Transverse colon (tissue), 4 donors: ENCODE results near the gene PTH1R. TPM values are rescaled to one million over a fixed set of nuclear protein-coding genes. Genes with fewer than 3 reads are reported as not detected.

Experiments used
- DNase-seq: peaks from one replicate; pipeline ENCODE4 v3.0.0-alpha.2; 2019
- H3K27ac ChIP-seq, 4 donors: fragments of 200-600 bp; sonication (generic); 2 replicates each; pipeline ENCODE4 v1.5.1; 2016 to 2018; ENCODE audit warnings: inconsistent platforms in 4 of 4
- H3K27me3 ChIP-seq: fragments of 200-600 bp; sonication (generic); 2 replicates; pipeline ENCODE4 v1.5.1; 2017; ENCODE audit warnings: inconsistent platforms
- H3K36me3 ChIP-seq, 4 donors: fragments of 200-600 bp; sonication (generic); 2 replicates each; pipeline ENCODE4 v1.5.1; 2017 to 2019; ENCODE audit warnings: inconsistent platforms in 4 of 4
- H3K4me1 ChIP-seq, 4 donors: fragments of 200-600 bp; sonication (generic); 2 replicates each; pipeline ENCODE4 v1.5.1; 2017 to 2020; ENCODE audit warnings: inconsistent platforms in 4 of 4
- H3K4me3 ChIP-seq, 4 donors: fragments of 200-600 bp; sonication (generic); 1 replicate in 1 of 4; 2 replicates in 3 of 4; pipeline versions ENCODE4 v1.5.1 to v1.6.1; 2017 to 2019; ENCODE audit warnings: inconsistent platforms in 4 of 4
- H3K9me3 ChIP-seq, 2 donors: fragments of 200-600 bp; sonication (generic); 2 replicates each; pipeline ENCODE4 v1.5.1; 2017 to 2019; ENCODE audit warnings: inconsistent platforms in 2 of 2
- CTCF ChIP-seq, 5 experiments: fragments of 200-600 bp in 3 of 5; fragments of 450-650 bp in 2 of 5; sonication (generic) in 3 of 5; IDR thresholded peaks; 1 replicate in 2 of 5; 2 replicates in 3 of 5; pipeline ENCODE4 v1.5.1; 2016 to 2017; ENCODE audit warnings: antibody characterized with exemption in 5 of 5, inconsistent platforms in 3 of 5, mild to moderate bottlenecking in 2 of 5, moderate library complexity in 1 of 5
- EP300 ChIP-seq: sonication (generic); formaldehyde crosslinking; IDR thresholded peaks from one replicate; pipeline ENCODE4 v1.6.1; 2017; ENCODE audit warnings: antibody characterized with exemption, low read depth
- POLR2A ChIP-seq: fragments of 450-650 bp; IDR thresholded peaks from one replicate; pipeline ENCODE4 v1.6.1; 2016; ENCODE audit warnings: antibody characterized with exemption, mild to moderate bottlenecking, moderate library complexity
- POLR2AphosphoS5 ChIP-seq, 3 donors: sonication (generic); formaldehyde crosslinking; IDR thresholded peaks; one replicate each; pipeline ENCODE4 v1.6.1; 2016; ENCODE audit warnings: antibody characterized with exemption in 3 of 3
- WGBS, 2 donors: methylation state at CpG; one replicate each; pipeline ENCODE4 v1.1.5; 2018; ENCODE audit warnings: low coverage in 1 of 2; 5-methylcytosine and 5-hydroxymethylcytosine counted together
- in situ Hi-C, 4 donors: fragments of 200-750 bp; cut with MboI; loops; one replicate each; pipeline versions ENCODE4 v1.15.0 to v1.15.1; 2017; ENCODE audit warnings: low sequenced_read_pairs in 3 of 4, low pct_ligation_motif_present in 1 of 4, low pct_unique_long_range_greater_than_20kb in 1 of 4
- intact Hi-C: fragments of 100-400 bp; cut with DNase I; formaldehyde crosslinking; loops from one replicate; pipeline ENCODE4 v1.15.1; 2023; ENCODE audit warnings: low total_unique reads
- total RNA-seq, 4 donors: library from RNA; depleted of rRNA; stranded (reverse); fragments of >200 nt; gene quantifications; one replicate each; pipeline ENCODE4 v1.1.0, GENCODE V29; 2016

PTH1R gene
- total RNA-seq, 4 donors from 2014 or later: 0.60 to 2.5 (median 1.4) TPM; not detected in 1

DNA sequence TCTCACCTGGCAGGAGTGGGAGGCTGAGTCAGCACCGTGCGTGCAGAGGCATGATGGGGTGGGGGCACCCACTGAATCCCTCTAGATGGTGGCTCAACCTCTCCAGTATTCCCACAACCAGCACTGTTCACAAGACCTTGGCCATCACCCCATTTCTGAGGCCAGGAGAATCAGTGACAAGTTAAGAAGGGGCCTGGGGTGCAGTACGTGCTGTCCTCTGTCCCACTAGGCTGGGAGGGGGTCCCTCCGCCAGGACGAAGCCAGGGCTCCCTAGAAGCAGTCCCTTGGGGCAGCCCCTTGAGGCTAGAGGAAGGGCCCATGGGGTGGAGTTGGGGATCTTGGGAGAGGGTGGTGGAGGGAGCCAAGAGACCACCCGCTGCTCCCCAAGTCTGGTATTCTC, 19.1 kb upstream of the PTH1R start:
- Histone ChIP-seq H3K36me3 (no peaks in the 10 kb centered on the region), H3K4me1 (no peaks in the 10 kb centered on the region), H3K27me3 (no peaks in the 10 kb centered on the region), H3K9me3 (no peaks in the 10 kb centered on the region), H3K4me3 (no peak overlapping the region), H3K27ac (no peak overlapping the region)
- in situ Hi-C loops (loop anchor here in 3 of 4 donors (25.0 kb wide), 3 partner anchors 146 to 504 kb away; partner anchors contain the start of genes PRSS50 (in 1 of the 3) and TMIE (in 1 of the 3)), intact Hi-C loops (no loop called here)
- WGBS, 2 donors: 82 to 100% methylated on average over 1 to 6 of the region's 6 CpGs
- DNase-seq: no peak
- TF ChIP-seq POLR2AphosphoS5 (IDR thresholded peaks at IDR 0.05) (no peak), POLR2A (no peak), CTCF (IDR thresholded peaks at IDR 0.05) (no peak), EP300 (no peak)

DNA sequence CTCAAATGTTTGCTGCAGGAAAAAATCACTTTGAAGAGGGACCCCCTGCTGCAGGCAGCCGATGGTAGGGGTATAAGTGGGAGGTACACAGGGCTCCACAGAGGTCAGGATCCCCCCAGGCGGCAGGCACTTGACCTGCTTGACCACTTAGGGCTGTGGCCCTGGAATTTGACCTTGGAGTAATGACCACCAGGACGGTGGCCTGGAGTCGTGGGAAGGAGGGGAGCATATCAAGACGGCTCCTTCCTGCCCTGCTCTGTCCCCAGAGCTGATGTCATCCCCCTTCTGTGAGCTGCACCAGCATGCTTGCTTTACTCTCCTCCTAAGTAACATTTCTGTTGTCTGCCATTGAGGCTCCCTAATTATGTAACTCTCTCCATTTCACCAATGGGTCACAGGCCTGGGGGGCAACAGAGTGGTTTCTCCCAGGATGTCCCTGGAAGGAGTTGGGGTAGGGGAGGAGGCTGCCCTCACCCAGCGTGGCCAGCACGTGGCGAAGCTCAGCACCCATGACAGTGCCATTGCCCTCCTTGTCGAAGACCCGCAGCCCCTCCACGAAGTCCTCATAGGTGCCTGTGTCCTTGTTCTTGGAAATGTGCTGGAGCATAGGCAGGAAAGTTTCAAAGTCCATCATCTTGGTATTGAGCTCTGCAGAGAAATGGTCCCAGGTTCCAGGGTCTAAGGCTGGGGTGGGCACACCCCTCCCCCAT, 18.4 kb upstream of the PTH1R start:
- intact Hi-C loops: no loop called here
- Histone ChIP-seq H3K36me3 (no peaks in the 10 kb centered on the region), H3K9me3 (no peaks in the 10 kb centered on the region), H3K4me3 (no peak overlapping the region), H3K27me3 (no peaks in the 10 kb centered on the region), H3K27ac (no peak overlapping the region), H3K4me1 (no peaks in the 10 kb centered on the region)
- no peak for TF ChIP-seq POLR2A
- no peak for TF ChIP-seq CTCF (IDR thresholded peaks at IDR 0.05)
- TF ChIP-seq POLR2AphosphoS5 (IDR thresholded peaks at IDR 0.05): no peak
- TF ChIP-seq EP300: no peak
- in situ Hi-C loops: loop anchor here in 3 of 4 donors (25.0 kb wide), 3 partner anchors 147 to 503 kb away; partner anchors contain the start of genes PRSS50 (in 1 of the 3) and TMIE (in 1 of the 3)
- DNase-seq: no peak
- WGBS, 2 donors: 78% methylated on average over 11 of the region's 11 CpGs; no CpG with 5 or more reads in 1 of the 2 donors

GRCh38 chr3:46860017-46860809, 17.3 kb upstream of the PTH1R start:
- Histone ChIP-seq H3K36me3 (no peaks in the 10 kb centered on the region), H3K4me1 (no peaks in the 10 kb centered on the region), H3K27me3 (no peaks in the 10 kb centered on the region), H3K4me3 (no peak overlapping the region), H3K9me3 (no peaks in the 10 kb centered on the region), H3K27ac (no peak overlapping the region)
- DNase-seq: no peak
- no peak for TF ChIP-seq POLR2A
- TF ChIP-seq CTCF (IDR thresholded peaks at IDR 0.05): peak; percentile 17 to 35 (median 26)
- in situ Hi-C loops: loop anchor here in 3 of 4 donors (25.0 kb wide), 3 partner anchors 148 to 502 kb away; partner anchors contain the start of genes PRSS50 (in 1 of the 3) and TMIE (in 1 of the 3)
- intact Hi-C loops: loop anchor here (10.0 kb wide), 1 partner anchor 155 kb away; the partner anchor contains the start of gene TMIE
- WGBS, 2 donors: 67 to 74% methylated on average over 3 to 16 of the region's 19 CpGs
